Measurements from ENCODE around the gene CACNB2.

Gene CACNB2

GRCh38 chr10:18340496-18341051, 200.3 kb downstream of the CACNB2 start:
- DNase-seq (ENCODE audit: low read depth), result no peak

GRCh38 chr10:18341055-18341454, 200.8 kb downstream of the CACNB2 start:
- no peak for DNase-seq (ENCODE audit: low read depth)

- no peak for DNase-seq (ENCODE audit: low read depth)
These were observed 203.3 kb downstream of the CACNB2 start for GRCh38 chr10:18343573-18343972.

GRCh38 chr10:18345308-18345707, 205.1 kb downstream of the CACNB2 start:
- no peak for DNase-seq (ENCODE audit: low read depth)

- DNase-seq (ENCODE audit: low read depth), result no peak
These were observed 210.1 kb downstream of the CACNB2 start for GRCh38 chr10:18350340-18350739.

GRCh38 chr10:18351421-18351820, 211.2 kb downstream of the CACNB2 start:
- no peak for DNase-seq (ENCODE audit: low read depth)

- DNase-seq (ENCODE audit: low read depth), result no peak
These were observed 212.0 kb downstream of the CACNB2 start for GRCh38 chr10:18352175-18352574.

GRCh38 chr10:18359812-18360211, 219.6 kb downstream of the CACNB2 start:
- no peak for DNase-seq (ENCODE audit: low read depth)

- no peak for DNase-seq (ENCODE audit: low read depth)
These were observed 222.7 kb downstream of the CACNB2 start for GRCh38 chr10:18362892-18363291.

- DNase-seq (ENCODE audit: low read depth), result no peak
These were observed 225.0 kb downstream of the CACNB2 start for GRCh38 chr10:18364987-18365775.

GRCh38 chr10:18367840-18368239, 227.6 kb downstream of the CACNB2 start:
- DNase-seq (ENCODE audit: low read depth), result no peak

- no peak for DNase-seq (ENCODE audit: low read depth)
These were observed 228.0 kb downstream of the CACNB2 start for GRCh38 chr10:18368273-18368672.

- no peak for DNase-seq (ENCODE audit: low read depth)
These were observed 228.5 kb downstream of the CACNB2 start for GRCh38 chr10:18368682-18369081.

GRCh38 chr10:18369859-18370473, 229.7 kb downstream of the CACNB2 start:
- no peak for DNase-seq (ENCODE audit: low read depth)

GRCh38 chr10:18376650-18377049, 236.4 kb downstream of the CACNB2 start:
- DNase-seq (ENCODE audit: low read depth), result no peak

GRCh38 chr10:18377898-18378297, 237.7 kb downstream of the CACNB2 start:
- DNase-seq (ENCODE audit: low read depth), result no peak

- DNase-seq (ENCODE audit: low read depth), result no peak
These were observed 238.5 kb downstream of the CACNB2 start for GRCh38 chr10:18378766-18379165.

- no peak for DNase-seq (ENCODE audit: low read depth)
These were observed 241.5 kb downstream of the CACNB2 start for GRCh38 chr10:18381679-18382078.

- DNase-seq (ENCODE audit: low read depth), result no peak
These were observed 257.7 kb downstream of the CACNB2 start for GRCh38 chr10:18397906-18398305.

- DNase-seq (ENCODE audit: low read depth), result no peak
These were observed 258.9 kb downstream of the CACNB2 start for GRCh38 chr10:18399158-18399557.

- DNase-seq (ENCODE audit: low read depth), result no peak
These were observed 260.1 kb downstream of the CACNB2 start for GRCh38 chr10:18400201-18400905.

- no peak for DNase-seq (ENCODE audit: low read depth)
These were observed 260.7 kb downstream of the CACNB2 start for GRCh38 chr10:18400906-18401245.

Data from T follicular helper cell (primary cell).